SK-N-SH treated with all-trans-retinoic acid at 6 μM for 48 hours (cell line): ENCODE results near the gene FDXACB1.

Experiments
- ARNTL ChIP-seq: fragments of 450-650 bp; formaldehyde crosslinking; IDR thresholded peaks from 2 replicates; pipeline ENCODE4 v1.5.0; 2020; ENCODE audit warnings: low read depth, mild to moderate bottlenecking, moderate library complexity, borderline replicate concordance
- CSDC2 ChIP-seq: fragments of 250-450 bp; sonication (Bioruptor Pico); IDR thresholded peaks from 2 replicates; pipeline ENCODE4 v1.5.0; 2020; ENCODE audit warnings: mild to moderate bottlenecking, moderate library complexity
- ESRRG ChIP-seq: fragments of 250-450 bp; sonication (Bioruptor Pico); IDR thresholded peaks from 2 replicates; pipeline ENCODE4 v1.6.1; 2021; ENCODE audit warnings: mild to moderate bottlenecking
- GLIS3 ChIP-seq: fragments of 250-450 bp; sonication (Bioruptor Pico); IDR thresholded peaks from 2 replicates; pipeline ENCODE4 v1.5.0; 2020; ENCODE audit warnings: mild to moderate bottlenecking, moderate library complexity
- RARB ChIP-seq: fragments of 250-450 bp; sonication (Bioruptor Pico); IDR thresholded peaks from 2 replicates; pipeline ENCODE4 v1.8.0; 2021; ENCODE audit warnings: mild to moderate bottlenecking, moderate library complexity
- SNAI2 ChIP-seq: fragments of 250-450 bp; sonication (Bioruptor Pico); IDR thresholded peaks from 2 replicates; pipeline ENCODE4 v1.5.0; 2020; ENCODE audit warnings: mild to moderate bottlenecking, moderate library complexity
- TCF4 ChIP-seq: fragments of 250-450 bp; sonication (Bioruptor Pico); IDR thresholded peaks from 2 replicates; pipeline ENCODE4 v1.8.0; 2021; ENCODE audit warnings: mild to moderate bottlenecking, moderate library complexity, borderline replicate concordance
- TOX ChIP-seq: fragments of 250-450 bp; sonication (Bioruptor Pico); IDR thresholded peaks from 2 replicates; pipeline ENCODE4 v1.8.0; 2021; ENCODE audit warnings: mild to moderate bottlenecking, moderate library complexity, borderline replicate concordance
- ZC3H10 ChIP-seq: fragments of 250-450 bp; sonication (Bioruptor Pico); IDR thresholded peaks from 2 replicates; pipeline ENCODE4 v1.5.1; 2021; ENCODE audit warnings: mild to moderate bottlenecking, moderate library complexity
- ZFP30 ChIP-seq: fragments of 450-650 bp; formaldehyde crosslinking; IDR thresholded peaks from 2 replicates; pipeline ENCODE4 v1.5.0; 2022; ENCODE audit warnings: mild to moderate bottlenecking, moderate library complexity
- ZNF8 ChIP-seq: fragments of 450-650 bp; formaldehyde crosslinking; IDR thresholded peaks from 2 replicates; pipeline ENCODE4 v1.5.0; 2020; ENCODE audit warnings: mild to moderate bottlenecking, moderate library complexity
- TF ChIP-seq, protein P1 (sequence below): fragments of 250-450 bp; sonication (Bioruptor Pico); IDR thresholded peaks from 2 replicates; pipeline ENCODE4 v1.5.1; 2021; ENCODE audit warnings: mild to moderate bottlenecking, moderate library complexity
- TF ChIP-seq, protein P2 (sequence below): fragments of 250-450 bp; sonication (Bioruptor Pico); IDR thresholded peaks from 2 replicates; pipeline ENCODE4 v1.8.0; 2021; ENCODE audit warnings: low read depth, mild to moderate bottlenecking, moderate library complexity, borderline replicate concordance
- TF ChIP-seq, protein P3 (sequence below): fragments of 250-450 bp; sonication (Bioruptor Pico); IDR thresholded peaks from 2 replicates; pipeline ENCODE4 v1.8.0; 2020; ENCODE audit warnings: mild to moderate bottlenecking, moderate library complexity, borderline replicate concordance

DNA sequence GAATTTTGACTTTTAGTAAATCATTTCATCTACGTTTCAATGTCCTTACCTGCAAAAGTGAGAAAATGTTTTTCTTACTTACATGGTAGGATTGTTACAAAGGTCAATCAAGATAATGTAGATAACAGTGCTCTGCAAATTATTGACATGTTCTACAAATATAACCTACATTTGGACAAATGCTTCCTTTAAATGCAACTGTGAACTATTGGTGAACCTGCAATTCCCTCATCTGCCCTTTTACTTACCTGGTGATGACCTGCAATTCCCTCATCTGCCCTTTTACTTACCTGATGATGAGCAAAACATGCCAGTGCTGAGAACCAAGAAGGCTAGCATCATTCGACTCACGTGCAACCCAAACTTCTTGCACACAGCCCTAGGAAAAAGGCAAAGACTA, 18.7 kb downstream of the FDXACB1 start:
- no peak for TF ChIP-seq ARNTL (CRISPR knock-in tag)
- TF ChIP-seq ESRRG (CRISPR knock-in tag) = no peak
- TF ChIP-seq SNAI2 = no peak
- TF ChIP-seq TOX (CRISPR knock-in tag) = no peak
- TF ChIP-seq, protein P1, sequence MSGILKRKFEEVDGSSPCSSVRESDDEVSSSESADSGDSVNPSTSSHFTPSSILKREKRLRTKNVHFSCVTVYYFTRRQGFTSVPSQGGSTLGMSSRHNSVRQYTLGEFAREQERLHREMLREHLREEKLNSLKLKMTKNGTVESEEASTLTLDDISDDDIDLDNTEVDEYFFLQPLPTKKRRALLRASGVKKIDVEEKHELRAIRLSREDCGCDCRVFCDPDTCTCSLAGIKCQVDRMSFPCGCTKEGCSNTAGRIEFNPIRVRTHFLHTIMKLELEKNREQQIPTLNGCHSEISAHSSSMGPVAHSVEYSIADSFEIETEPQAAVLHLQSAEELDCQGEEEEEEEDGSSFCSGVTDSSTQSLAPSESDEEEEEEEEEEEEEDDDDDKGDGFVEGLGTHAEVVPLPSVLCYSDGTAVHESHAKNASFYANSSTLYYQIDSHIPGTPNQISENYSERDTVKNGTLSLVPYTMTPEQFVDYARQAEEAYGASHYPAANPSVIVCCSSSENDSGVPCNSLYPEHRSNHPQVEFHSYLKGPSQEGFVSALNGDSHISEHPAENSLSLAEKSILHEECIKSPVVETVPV (CRISPR knock-in tag) = no peak
- TF ChIP-seq, protein P2, sequence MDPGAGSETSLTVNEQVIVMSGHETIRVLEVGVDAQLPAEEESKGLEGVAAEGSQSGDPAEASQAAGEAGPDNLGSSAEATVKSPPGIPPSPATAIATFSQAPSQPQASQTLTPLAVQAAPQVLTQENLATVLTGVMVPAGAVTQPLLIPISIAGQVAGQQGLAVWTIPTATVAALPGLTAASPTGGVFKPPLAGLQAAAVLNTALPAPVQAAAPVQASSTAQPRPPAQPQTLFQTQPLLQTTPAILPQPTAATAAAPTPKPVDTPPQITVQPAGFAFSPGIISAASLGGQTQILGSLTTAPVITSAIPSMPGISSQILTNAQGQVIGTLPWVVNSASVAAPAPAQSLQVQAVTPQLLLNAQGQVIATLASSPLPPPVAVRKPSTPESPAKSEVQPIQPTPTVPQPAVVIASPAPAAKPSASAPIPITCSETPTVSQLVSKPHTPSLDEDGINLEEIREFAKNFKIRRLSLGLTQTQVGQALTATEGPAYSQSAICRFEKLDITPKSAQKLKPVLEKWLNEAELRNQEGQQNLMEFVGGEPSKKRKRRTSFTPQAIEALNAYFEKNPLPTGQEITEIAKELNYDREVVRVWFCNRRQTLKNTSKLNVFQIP = no peak
- TF ChIP-seq ZC3H10 = no peak
- TF ChIP-seq ZFP30 = no peak
- TF ChIP-seq ZNF8 (CRISPR knock-in tag) = no peak
- TF ChIP-seq, protein P3, sequence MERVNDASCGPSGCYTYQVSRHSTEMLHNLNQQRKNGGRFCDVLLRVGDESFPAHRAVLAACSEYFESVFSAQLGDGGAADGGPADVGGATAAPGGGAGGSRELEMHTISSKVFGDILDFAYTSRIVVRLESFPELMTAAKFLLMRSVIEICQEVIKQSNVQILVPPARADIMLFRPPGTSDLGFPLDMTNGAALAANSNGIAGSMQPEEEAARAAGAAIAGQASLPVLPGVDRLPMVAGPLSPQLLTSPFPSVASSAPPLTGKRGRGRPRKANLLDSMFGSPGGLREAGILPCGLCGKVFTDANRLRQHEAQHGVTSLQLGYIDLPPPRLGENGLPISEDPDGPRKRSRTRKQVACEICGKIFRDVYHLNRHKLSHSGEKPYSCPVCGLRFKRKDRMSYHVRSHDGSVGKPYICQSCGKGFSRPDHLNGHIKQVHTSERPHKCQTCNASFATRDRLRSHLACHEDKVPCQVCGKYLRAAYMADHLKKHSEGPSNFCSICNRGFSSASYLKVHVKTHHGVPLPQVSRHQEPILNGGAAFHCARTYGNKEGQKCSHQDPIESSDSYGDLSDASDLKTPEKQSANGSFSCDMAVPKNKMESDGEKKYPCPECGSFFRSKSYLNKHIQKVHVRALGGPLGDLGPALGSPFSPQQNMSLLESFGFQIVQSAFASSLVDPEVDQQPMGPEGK = no peak
- no peak for TF ChIP-seq GLIS3 (CRISPR knock-in tag)
- TF ChIP-seq CSDC2 (CRISPR knock-in tag) = no peak
- TF ChIP-seq RARB = no peak
- TF ChIP-seq TCF4 (CRISPR knock-in tag) = no peak
